DMS53 treated with DMSO at 0.1 percent for 48 hours (cell line): ENCODE measurements around the gene ZBTB44.
"Not testable (repeated sequence)": the region's sequence is repeated elsewhere in the genome, so short reads cannot be mapped to it uniquely, and the experiment has no call there.

ENCODE experiments used
- DNase-seq: peaks from one replicate; lab custom pipeline; 2025; ENCODE audit not compliant: unreplicated experiment; lab: John Stamatoyannopoulos, UW

ZBTB44 gene

GRCh38 chr11:130199792-130200191, 114.9 kb downstream of the ZBTB44 start:
- DNase-seq, result no peak

- DNase-seq, result no peak
Observed at GRCh38 chr11:130198964-130199363, 115.8 kb downstream of the ZBTB44 start.

GRCh38 chr11:130198292-130198691, 116.4 kb downstream of the ZBTB44 start:
- no peak for DNase-seq

GRCh38 chr11:130197386-130198035, 117.2 kb downstream of the ZBTB44 start:
- DNase-seq, result no peak

- DNase-seq, result no peak
Observed at GRCh38 chr11:130194241-130195023, 120.3 kb downstream of the ZBTB44 start.

- not testable (repeated sequence) for DNase-seq
Observed at GRCh38 chr11:130193551-130193950, 121.2 kb downstream of the ZBTB44 start.

GRCh38 chr11:130192845-130193267, 121.9 kb downstream of the ZBTB44 start:
- no peak for DNase-seq

GRCh38 chr11:130191896-130192295, 122.8 kb downstream of the ZBTB44 start:
- no peak for DNase-seq

- no peak for DNase-seq
Observed at GRCh38 chr11:130190371-130190881, 124.3 kb downstream of the ZBTB44 start.

GRCh38 chr11:130189492-130190210, 125.1 kb downstream of the ZBTB44 start:
- DNase-seq, result no peak

GRCh38 chr11:130188585-130189347, 126.0 kb downstream of the ZBTB44 start:
- no peak for DNase-seq

- no peak for DNase-seq
Observed at GRCh38 chr11:130188047-130188446, 126.7 kb downstream of the ZBTB44 start.

- no peak for DNase-seq
Observed at GRCh38 chr11:130187096-130187495, 127.6 kb downstream of the ZBTB44 start.

- no peak for DNase-seq
Observed at GRCh38 chr11:130183878-130184610, 130.7 kb downstream of the ZBTB44 start.

- DNase-seq, result peak; percentile 97
Observed at GRCh38 chr11:130181295-130182272, 133.1 kb downstream of the ZBTB44 start.

GRCh38 chr11:130180896-130181294, 133.8 kb downstream of the ZBTB44 start:
- no peak for DNase-seq

GRCh38 chr11:130180491-130180890, 134.2 kb downstream of the ZBTB44 start:
- peak; percentile 56 for DNase-seq

GRCh38 chr11:130179396-130180306, 135.1 kb downstream of the ZBTB44 start:
- peak; percentile 62 for DNase-seq
